Effector memory CD8-positive, alpha-beta T cell (primary cell): ENCODE results near the gene CNTN5.

ENCODE experiments used
- ATAC-seq: fragments of 150-1000 bp; cut with Tn5 transposase; replicated peaks from 2 replicates; pipeline ENCODE4 v1.10.0; 2021; ENCODE audit warnings: mild to moderate bottlenecking, moderate library complexity
- DNase-seq, 3 experiments: peaks; one replicate each; pipeline ENCODE4 v3.0.0; 2021
- H3K27ac Mint-ChIP-seq, 2 donors: one replicate each; pipeline ENCODE4 v1.8.0; 2022; ENCODE audit warnings: mild to moderate bottlenecking in 2 of 2, mixed read lengths in 2 of 2, moderate library complexity in 2 of 2
- H3K27me3 Mint-ChIP-seq, 2 donors: one replicate each; pipeline ENCODE4 v1.8.0; 2022; ENCODE audit warnings: mixed read lengths in 2 of 2
- H3K36me3 Mint-ChIP-seq: one replicate; pipeline ENCODE4 v1.8.0; 2022; ENCODE audit warnings: mild to moderate bottlenecking, moderate library complexity, mixed read lengths; ENCODE audit not compliant: insufficient read depth
- H3K4me1 Mint-ChIP-seq, 2 donors: one replicate each; pipeline ENCODE4 v1.8.0; 2022; ENCODE audit warnings: low read depth in 2 of 2, mixed read lengths in 2 of 2
- H3K4me3 Mint-ChIP-seq, 2 donors: one replicate each; pipeline ENCODE4 v1.8.0; 2022; ENCODE audit warnings: mild to moderate bottlenecking in 2 of 2, mixed read lengths in 2 of 2, moderate library complexity in 2 of 2
- H3K9me3 Mint-ChIP-seq, 2 donors: one replicate each; pipeline ENCODE4 v1.8.0; 2022; ENCODE audit warnings: mixed read lengths in 2 of 2

CNTN5 gene

GRCh38 chr11:100163471-100163870, 1142.7 kb downstream of the CNTN5 start:
- Mint-ChIP-seq H3K36me3 (peaks cover 3% of the 10 kb centered on the region), H3K4me1 (no peaks in the 10 kb centered on the region)

GRCh38 chr11:100174881-100175280, 1154.1 kb downstream of the CNTN5 start:
- no peak for DNase-seq
- Mint-ChIP-seq H3K36me3 (no peaks in the 10 kb centered on the region), H3K4me1 (no peaks in the 10 kb centered on the region), H3K27me3 (no peaks in the 10 kb centered on the region), H3K27ac (no peak overlapping the region), H3K9me3 (peaks cover 17 to 34% of the 10 kb centered on the region in 2 donors), H3K4me3 (no peak overlapping the region)
- no peak for ATAC-seq

More at GRCh38 chr11:100163471-100163870, 1142.7 kb downstream of the CNTN5 start:
- DNase-seq (no peak), ATAC-seq (no peak)
- Mint-ChIP-seq H3K9me3 (peaks cover 3 to 16% of the 10 kb centered on the region in 2 donors), H3K27me3 (no peaks in the 10 kb centered on the region), H3K27ac (no peak overlapping the region), H3K4me3 (no peak overlapping the region)

- Mint-ChIP-seq H3K27me3 (no peaks in the 10 kb centered on the region), H3K4me1 (no peaks in the 10 kb centered on the region), H3K9me3 (peaks cover 17 to 34% of the 10 kb centered on the region in 2 donors), H3K4me3 (no peak overlapping the region), H3K36me3 (no peaks in the 10 kb centered on the region), H3K27ac (no peak overlapping the region)
- ATAC-seq, result no peak
- no peak for DNase-seq
Measured at GRCh38 chr11:100176456-100176855, 1155.7 kb downstream of the CNTN5 start.

GRCh38 chr11:100177651-100178050, 1156.9 kb downstream of the CNTN5 start:
- H3K27me3 Mint-ChIP-seq, result no peaks in the 10 kb centered on the region
- H3K9me3 Mint-ChIP-seq, result peaks cover 13 to 29% of the 10 kb centered on the region in 2 donors
- no peak overlapping the region for H3K4me3 Mint-ChIP-seq
- DNase-seq, result no peak
- H3K36me3 Mint-ChIP-seq, result no peaks in the 10 kb centered on the region
- H3K4me1 Mint-ChIP-seq, result no peaks in the 10 kb centered on the region
- no peak overlapping the region for H3K27ac Mint-ChIP-seq
- no peak for ATAC-seq

- no peak for ATAC-seq
- H3K4me3 Mint-ChIP-seq, result no peak overlapping the region
- H3K36me3 Mint-ChIP-seq, result no peaks in the 10 kb centered on the region
- no peak for DNase-seq
- H3K9me3 Mint-ChIP-seq, result peaks cover 7 to 14% of the 10 kb centered on the region in 2 donors
- H3K27ac Mint-ChIP-seq, result no peak overlapping the region
- no peaks in the 10 kb centered on the region for H3K4me1 Mint-ChIP-seq
- no peaks in the 10 kb centered on the region for H3K27me3 Mint-ChIP-seq
Measured at GRCh38 chr11:100182350-100182749, 1161.6 kb downstream of the CNTN5 start.

GRCh38 chr11:100182927-100183326, 1162.2 kb downstream of the CNTN5 start:
- Mint-ChIP-seq H3K4me1 (no peaks in the 10 kb centered on the region), H3K27ac (no peak overlapping the region), H3K36me3 (no peaks in the 10 kb centered on the region), H3K9me3 (peaks cover 7 to 14% of the 10 kb centered on the region in 2 donors), H3K4me3 (no peak overlapping the region), H3K27me3 (no peaks in the 10 kb centered on the region)
- ATAC-seq, result no peak
- DNase-seq, result no peak

GRCh38 chr11:100185588-100185987, 1164.8 kb downstream of the CNTN5 start:
- Mint-ChIP-seq H3K9me3 (peaks cover 7 to 12% of the 10 kb centered on the region in 2 donors), H3K27ac (no peak overlapping the region), H3K4me1 (no peaks in the 10 kb centered on the region), H3K27me3 (no peaks in the 10 kb centered on the region), H3K36me3 (no peaks in the 10 kb centered on the region), H3K4me3 (no peak overlapping the region)
- ATAC-seq (no peak), DNase-seq (no peak)

GRCh38 chr11:100188137-100188783, 1167.5 kb downstream of the CNTN5 start:
- ATAC-seq, result no peak

GRCh38 chr11:100190395-100190794, 1169.6 kb downstream of the CNTN5 start:
- Mint-ChIP-seq H3K27ac (no peak overlapping the region), H3K36me3 (no peaks in the 10 kb centered on the region), H3K9me3 (peaks cover 0 to 7% of the 10 kb centered on the region in 2 donors), H3K27me3 (no peaks in the 10 kb centered on the region), H3K4me1 (no peaks in the 10 kb centered on the region), H3K4me3 (no peak overlapping the region)
- DNase-seq (no peak), ATAC-seq (no peak)

More at GRCh38 chr11:100188137-100188783, 1167.5 kb downstream of the CNTN5 start:
- H3K36me3 Mint-ChIP-seq, result no peaks in the 10 kb centered on the region
- no peaks in the 10 kb centered on the region for H3K27me3 Mint-ChIP-seq
- H3K4me1 Mint-ChIP-seq, result no peaks in the 10 kb centered on the region
- no peak for DNase-seq
- H3K4me3 Mint-ChIP-seq, result no peak overlapping the region
- H3K9me3 Mint-ChIP-seq, result peaks cover 7 to 12% of the 10 kb centered on the region in 2 donors
- no peak overlapping the region for H3K27ac Mint-ChIP-seq

GRCh38 chr11:100192181-100192580, 1171.4 kb downstream of the CNTN5 start:
- no peaks in the 10 kb centered on the region for H3K4me1 Mint-ChIP-seq
- peaks cover 12 to 16% of the 10 kb centered on the region in 2 donors for H3K9me3 Mint-ChIP-seq
- ATAC-seq, result no peak
- H3K27ac Mint-ChIP-seq, result no peak overlapping the region
- no peak for DNase-seq
- H3K27me3 Mint-ChIP-seq, result no peaks in the 10 kb centered on the region
- no peaks in the 10 kb centered on the region for H3K36me3 Mint-ChIP-seq
- H3K4me3 Mint-ChIP-seq, result no peak overlapping the region

- peaks cover 7 to 11% of the 10 kb centered on the region in 2 donors for H3K9me3 Mint-ChIP-seq
- no peaks in the 10 kb centered on the region for H3K4me1 Mint-ChIP-seq
- H3K27ac Mint-ChIP-seq, result no peak overlapping the region
- H3K36me3 Mint-ChIP-seq, result no peaks in the 10 kb centered on the region
- DNase-seq (no peak), ATAC-seq (no peak)
- H3K4me3 Mint-ChIP-seq, result no peak overlapping the region
- no peaks in the 10 kb centered on the region for H3K27me3 Mint-ChIP-seq
Measured at GRCh38 chr11:100203789-100204188, 1183.0 kb downstream of the CNTN5 start.

GRCh38 chr11:100205926-100206325, 1185.2 kb downstream of the CNTN5 start:
- ATAC-seq (no peak), DNase-seq (no peak)
- Mint-ChIP-seq H3K27me3 (no peaks in the 10 kb centered on the region), H3K36me3 (no peaks in the 10 kb centered on the region), H3K9me3 (peaks cover 4 to 11% of the 10 kb centered on the region in 2 donors), H3K4me1 (no peaks in the 10 kb centered on the region), H3K27ac (no peak overlapping the region), H3K4me3 (no peak overlapping the region)

- peaks cover 2 to 9% of the 10 kb centered on the region in 2 donors for H3K9me3 Mint-ChIP-seq
- H3K4me1 Mint-ChIP-seq, result no peaks in the 10 kb centered on the region
- H3K4me3 Mint-ChIP-seq, result no peak overlapping the region
- no peak overlapping the region for H3K27ac Mint-ChIP-seq
- DNase-seq (no peak), ATAC-seq (no peak)
- no peaks in the 10 kb centered on the region for H3K27me3 Mint-ChIP-seq
- no peaks in the 10 kb centered on the region for H3K36me3 Mint-ChIP-seq
Measured at GRCh38 chr11:100208207-100208606, 1187.5 kb downstream of the CNTN5 start.

GRCh38 chr11:100214791-100215190, 1194.0 kb downstream of the CNTN5 start:
- Mint-ChIP-seq H3K9me3 (peaks cover 0 to 14% of the 10 kb centered on the region in 2 donors), H3K4me1 (no peaks in the 10 kb centered on the region), H3K4me3 (no peak overlapping the region), H3K36me3 (no peaks in the 10 kb centered on the region), H3K27ac (no peak overlapping the region), H3K27me3 (no peaks in the 10 kb centered on the region)
- no peak for ATAC-seq
- no peak for DNase-seq
